ENCODE results near the gene ZNF428.
"Not testable (repeated sequence)": the region's sequence is repeated elsewhere in the genome, so short reads cannot be mapped to it uniquely, and the experiment has no call there.

ZNF428 gene

GRCh38 chr19:43639519-43640423 lies 20.3 kb upstream of the ZNF428 start, which contains the start of gene CADM4:
Gene CADM4, minus strand, starts transcription at chr19:43639850. Its CDS starts 60 bp downstream, at chr19:43639790.
- DNase-seq (ENCODE audit: low read depth), result no peak

- DNase-seq (ENCODE audit: low read depth), result no peak
Measured at GRCh38 chr19:43638995-43639518, 19.6 kb upstream of the ZNF428 start.

GRCh38 chr19:43638214-43638994 lies 19.0 kb upstream of the ZNF428 start:
- DNase-seq (ENCODE audit: low read depth), result no peak

- no peak for DNase-seq (ENCODE audit: low read depth)
Measured at GRCh38 chr19:43636121-43636683, 16.8 kb upstream of the ZNF428 start.

- not testable (repeated sequence) for DNase-seq (ENCODE audit: low read depth)
Measured at GRCh38 chr19:43635561-43635940, 16.1 kb upstream of the ZNF428 start.

GRCh38 chr19:43634872-43635560 lies 15.6 kb upstream of the ZNF428 start:
- no peak for DNase-seq (ENCODE audit: low read depth)

GRCh38 chr19:43634506-43634871 lies 15.1 kb upstream of the ZNF428 start:
- no peak for DNase-seq (ENCODE audit: low read depth)

GRCh38 chr19:43634068-43634467 lies 14.6 kb upstream of the ZNF428 start:
- DNase-seq (ENCODE audit: low read depth), result no peak

GRCh38 chr19:43633520-43633919 lies 14.1 kb upstream of the ZNF428 start:
- no peak for DNase-seq (ENCODE audit: low read depth)

- no peak for DNase-seq (ENCODE audit: low read depth)
Measured at GRCh38 chr19:43631491-43631890, 12.1 kb upstream of the ZNF428 start.

- DNase-seq (ENCODE audit: low read depth), result no peak
Measured at GRCh38 chr19:43628646-43629326, 9.4 kb upstream of the ZNF428 start.

- no peak for DNase-seq (ENCODE audit: low read depth)
Measured at GRCh38 chr19:43626838-43627237, 7.4 kb upstream of the ZNF428 start.

- no peak for DNase-seq (ENCODE audit: low read depth)
Measured at GRCh38 chr19:43625918-43626579, 6.6 kb upstream of the ZNF428 start.

- DNase-seq (ENCODE audit: low read depth), result no peak
Measured at GRCh38 chr19:43624933-43625332, 5.5 kb upstream of the ZNF428 start.

GRCh38 chr19:43623889-43624670 lies 4.7 kb upstream of the ZNF428 start:
- DNase-seq (ENCODE audit: low read depth), result no peak

GRCh38 chr19:43622956-43623355 lies 3.5 kb upstream of the ZNF428 start:
- no peak for DNase-seq (ENCODE audit: low read depth)

- DNase-seq (ENCODE audit: low read depth), result no peak
Measured at GRCh38 chr19:43622070-43622469, 2.6 kb upstream of the ZNF428 start.

GRCh38 chr19:43620061-43621001 lies 902 bp upstream of the ZNF428 start:
- DNase-seq (ENCODE audit: low read depth), result no peak

- DNase-seq (ENCODE audit: low read depth), result no peak
Measured at GRCh38 chr19:43618921-43619261, 538 bp downstream of the ZNF428 start.
